Chondrocyte (in vitro differentiated cells): ENCODE results near the gene KLC1. TPM values are rescaled to one million over a fixed set of nuclear protein-coding genes. Genes with fewer than 3 reads are reported as not detected.

Experiments
- DNase-seq: peaks from one replicate; pipeline ENCODE4 v3.0.0; 2021; ENCODE audit warnings: mixed read lengths, low spot score
- H3K27ac Mint-ChIP-seq: one replicate; pipeline ENCODE4 v1.8.0; 2021; ENCODE audit warnings: mild to moderate bottlenecking, moderate library complexity, mixed read lengths; ENCODE audit not compliant: unreplicated experiment
- H3K27me3 Mint-ChIP-seq: 2 replicates; pipeline ENCODE4 v1.8.0; 2021; ENCODE audit warnings: low read depth, mixed read lengths
- H3K36me3 Mint-ChIP-seq: 2 replicates; pipeline ENCODE4 v1.8.0; 2021; ENCODE audit warnings: low read depth, mixed read lengths
- H3K4me1 Mint-ChIP-seq: 2 replicates; pipeline ENCODE4 v1.8.0; 2021; ENCODE audit warnings: low read depth, mild to moderate bottlenecking, mixed read lengths
- H3K4me3 Mint-ChIP-seq: one replicate; pipeline ENCODE4 v1.8.0; 2021; ENCODE audit warnings: mild to moderate bottlenecking, moderate library complexity, mixed read lengths; ENCODE audit not compliant: unreplicated experiment
- H3K9me3 Mint-ChIP-seq: 2 replicates; pipeline ENCODE4 v1.8.0; 2021; ENCODE audit warnings: low read depth, mixed read lengths
- total RNA-seq: library from RNA; stranded (reverse); gene quantifications from 3 replicates; pipeline ENCODE4 v1.2.1, GENCODE V29; 2021
- TF ChIP-seq, protein P1 (sequence below): fragments of 200-600 bp; sonication (generic); IDR thresholded peaks from 2 replicates; pipeline ENCODE4 v1.5.0; 2021; ENCODE audit warnings: antibody characterized with exemption, mild to moderate bottlenecking, moderate library complexity

The KLC1 gene
- total RNA-seq, 1 donor from 2014 or later = 190 TPM

DNA sequence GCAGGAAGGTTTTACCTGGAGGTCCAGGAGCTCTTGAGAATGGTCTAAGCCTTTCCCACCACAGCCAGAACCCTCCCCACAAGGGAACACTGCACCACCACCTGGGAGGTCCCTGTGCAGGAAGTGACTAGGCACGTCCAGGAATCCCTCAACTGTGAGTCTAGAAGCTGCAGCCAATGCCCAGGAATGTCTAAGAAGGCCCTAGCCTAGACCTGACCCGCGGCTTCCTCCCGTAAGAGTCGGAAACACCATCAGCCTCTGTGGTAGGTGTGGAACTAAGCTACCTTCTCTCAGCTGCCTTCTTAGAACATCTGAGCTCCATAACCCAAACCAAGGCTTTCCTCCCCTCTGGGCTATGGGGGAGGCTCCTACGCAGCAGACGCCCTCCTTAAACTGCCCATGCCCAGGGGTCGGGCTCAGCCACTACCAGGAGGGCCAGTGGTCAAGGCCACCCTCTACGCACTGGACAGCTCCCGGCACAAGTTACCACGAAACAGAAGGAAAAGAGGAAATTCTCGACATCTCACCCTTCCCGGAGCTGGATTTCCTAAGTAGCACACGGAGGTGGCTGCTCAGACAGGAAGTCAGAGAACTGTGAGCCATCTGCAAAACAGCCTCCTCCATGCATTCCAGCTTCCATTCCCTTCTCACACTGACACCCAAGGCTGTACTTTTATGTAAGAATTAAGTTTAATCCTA lies 112.1 kb downstream of the KLC1 start:
- Mint-ChIP-seq H3K4me1 (peaks cover 18% of the 10 kb centered on the region), H3K4me3 (no peak overlapping the region), H3K27ac (peak overlapping the region; percentile 72), H3K36me3 (peaks cover 8% of the 10 kb centered on the region), H3K9me3 (no peaks in the 10 kb centered on the region), H3K27me3 (no peaks in the 10 kb centered on the region)
- TF ChIP-seq, protein P1, sequence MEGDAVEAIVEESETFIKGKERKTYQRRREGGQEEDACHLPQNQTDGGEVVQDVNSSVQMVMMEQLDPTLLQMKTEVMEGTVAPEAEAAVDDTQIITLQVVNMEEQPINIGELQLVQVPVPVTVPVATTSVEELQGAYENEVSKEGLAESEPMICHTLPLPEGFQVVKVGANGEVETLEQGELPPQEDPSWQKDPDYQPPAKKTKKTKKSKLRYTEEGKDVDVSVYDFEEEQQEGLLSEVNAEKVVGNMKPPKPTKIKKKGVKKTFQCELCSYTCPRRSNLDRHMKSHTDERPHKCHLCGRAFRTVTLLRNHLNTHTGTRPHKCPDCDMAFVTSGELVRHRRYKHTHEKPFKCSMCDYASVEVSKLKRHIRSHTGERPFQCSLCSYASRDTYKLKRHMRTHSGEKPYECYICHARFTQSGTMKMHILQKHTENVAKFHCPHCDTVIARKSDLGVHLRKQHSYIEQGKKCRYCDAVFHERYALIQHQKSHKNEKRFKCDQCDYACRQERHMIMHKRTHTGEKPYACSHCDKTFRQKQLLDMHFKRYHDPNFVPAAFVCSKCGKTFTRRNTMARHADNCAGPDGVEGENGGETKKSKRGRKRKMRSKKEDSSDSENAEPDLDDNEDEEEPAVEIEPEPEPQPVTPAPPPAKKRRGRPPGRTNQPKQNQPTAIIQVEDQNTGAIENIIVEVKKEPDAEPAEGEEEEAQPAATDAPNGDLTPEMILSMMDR = no peak
- peak; percentile 35 for DNase-seq

DNA sequence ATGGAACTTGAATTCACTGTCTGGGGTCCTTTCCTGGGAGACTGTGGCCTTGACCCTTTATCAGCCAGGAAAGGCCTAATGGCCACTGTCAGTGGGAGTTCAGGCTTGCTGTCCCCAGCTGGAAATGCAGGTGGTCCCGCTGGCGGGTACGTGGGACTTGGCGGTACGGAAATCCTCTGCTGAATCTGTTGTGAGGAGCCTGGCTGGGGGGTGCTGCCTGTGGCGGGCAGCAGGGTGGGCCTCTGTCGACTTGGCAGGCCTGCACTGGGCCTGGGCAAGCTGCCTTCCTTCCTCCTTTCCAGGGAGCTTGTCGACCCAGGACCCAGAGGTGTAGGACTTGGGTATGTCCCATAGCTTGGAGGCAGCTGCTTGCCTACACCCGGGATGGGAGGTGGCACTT lies 112.9 kb downstream of the KLC1 start:
- H3K9me3 Mint-ChIP-seq = no peaks in the 10 kb centered on the region
- H3K27ac Mint-ChIP-seq = no peak overlapping the region
- peaks cover 14% of the 10 kb centered on the region for H3K4me1 Mint-ChIP-seq
- H3K27me3 Mint-ChIP-seq = no peaks in the 10 kb centered on the region
- peak; percentile 54 for DNase-seq
- TF ChIP-seq, protein P1 = no peak
- H3K36me3 Mint-ChIP-seq = peaks cover 8% of the 10 kb centered on the region
- no peak overlapping the region for H3K4me3 Mint-ChIP-seq

DNA sequence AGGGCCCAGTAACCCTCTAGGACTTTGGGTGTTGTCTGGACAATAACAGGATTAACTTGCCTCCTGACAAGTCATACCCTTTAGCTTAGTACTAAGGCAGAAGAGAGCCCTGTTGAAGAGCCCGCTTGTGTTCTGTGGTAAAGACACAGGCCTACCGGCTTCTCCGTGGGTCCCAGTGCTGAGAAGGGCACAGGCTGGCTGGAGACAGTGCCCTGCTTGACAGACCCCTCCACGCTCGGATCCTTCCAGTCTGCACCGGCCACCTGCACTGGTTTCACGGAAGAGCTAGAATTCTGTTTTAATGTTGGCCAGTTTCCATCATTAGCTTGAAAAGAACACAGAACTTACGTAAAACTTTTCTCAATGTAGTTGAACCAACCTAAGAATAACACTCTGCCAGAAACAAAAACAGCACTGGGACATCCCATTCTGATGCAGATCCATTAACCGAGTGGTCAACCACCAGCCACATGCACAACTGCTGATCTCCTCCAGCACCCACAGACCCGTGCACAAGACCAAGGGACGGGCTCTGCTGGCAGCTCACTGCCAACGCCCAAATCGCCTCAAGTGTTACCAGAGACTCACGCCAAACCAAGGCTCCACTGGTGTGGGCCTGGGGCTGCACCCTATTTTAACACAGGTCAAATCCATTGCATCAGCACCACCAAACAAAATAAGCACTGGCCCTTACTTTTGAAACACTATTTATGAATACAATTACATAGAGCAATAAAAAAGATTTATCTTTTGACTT lies 113.7 kb downstream of the KLC1 start:
- TF ChIP-seq, protein P1 = no peak
- Mint-ChIP-seq H3K36me3 (peaks cover 8% of the 10 kb centered on the region), H3K9me3 (no peaks in the 10 kb centered on the region), H3K4me1 (peaks cover 11% of the 10 kb centered on the region), H3K27me3 (no peaks in the 10 kb centered on the region), H3K4me3 (no peak overlapping the region), H3K27ac (no peak overlapping the region)
- DNase-seq = peak; percentile 59

DNA sequence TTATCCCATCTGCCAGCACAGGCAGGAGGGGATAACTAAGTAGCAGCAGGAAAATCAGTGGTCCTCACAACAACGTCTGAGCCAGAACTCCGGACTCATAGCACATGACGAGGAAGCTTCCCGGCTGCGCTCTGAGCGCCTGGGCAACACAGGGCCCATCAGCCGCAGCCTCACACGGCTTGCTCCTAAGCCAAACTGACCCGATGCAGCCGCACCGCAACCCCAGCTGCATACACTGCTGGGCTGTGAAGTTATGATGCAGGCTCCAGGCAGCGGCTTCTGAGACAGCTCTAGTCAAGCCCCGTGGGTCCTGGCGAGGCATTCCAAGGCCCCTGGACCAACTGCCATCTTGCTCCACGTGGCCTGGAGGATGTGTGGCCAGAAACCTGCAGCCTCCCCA lies 114.7 kb downstream of the KLC1 start:
- H3K9me3 Mint-ChIP-seq = no peaks in the 10 kb centered on the region
- no peak overlapping the region for H3K4me3 Mint-ChIP-seq
- H3K36me3 Mint-ChIP-seq = peaks cover 6% of the 10 kb centered on the region

More for the DNA sequence above, 114.7 kb downstream of the KLC1 start:
- Mint-ChIP-seq H3K27me3 (no peaks in the 10 kb centered on the region), H3K27ac (no peak overlapping the region), H3K4me1 (peaks cover 11% of the 10 kb centered on the region)
- DNase-seq = peak; percentile 75
- TF ChIP-seq, protein P1 = no peak
